UCSD-AML1 (cell line): ENCODE data around the gene PDZD2.
"Not testable (repeated sequence)": the region's sequence is repeated elsewhere in the genome, so short reads cannot be mapped to it uniquely, and the experiment has no call there.

Source experiments
- DNase-seq: peaks from one replicate; lab custom pipeline; 2025; ENCODE audit not compliant: unreplicated experiment; lab: John Stamatoyannopoulos, UW

The PDZD2 gene

GRCh38 chr5:31688515-31689092 lies 49.7 kb downstream of the PDZD2 start:
- no peak for DNase-seq

DNA sequence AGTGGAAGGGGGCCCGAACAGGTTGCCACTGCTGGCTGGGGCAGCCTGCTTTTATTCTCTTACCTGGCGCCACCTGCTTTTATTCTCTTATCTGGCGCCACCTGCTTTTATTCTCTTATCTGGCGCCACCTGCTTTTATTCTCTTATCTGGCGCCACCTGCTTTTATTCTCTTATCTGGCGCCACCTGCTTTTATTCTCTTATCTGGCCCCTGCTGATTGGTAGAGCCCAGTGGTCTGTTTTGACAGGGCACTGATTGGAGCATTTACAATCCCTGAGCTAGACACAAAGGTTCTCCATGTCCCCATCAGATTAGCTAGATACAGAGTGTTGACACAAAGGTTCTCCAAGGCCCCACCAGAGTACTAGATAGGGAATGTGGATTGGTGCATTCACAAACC lies 52.5 kb downstream of the PDZD2 start:
- DNase-seq: not testable (repeated sequence)

- no peak for DNase-seq
Measured at GRCh38 chr5:31692561-31693221, 53.8 kb downstream of the PDZD2 start.

GRCh38 chr5:31698673-31699072 lies 59.7 kb downstream of the PDZD2 start:
- DNase-seq: no peak

- no peak for DNase-seq
Measured at GRCh38 chr5:31701642-31702299, 62.8 kb downstream of the PDZD2 start.

DNA sequence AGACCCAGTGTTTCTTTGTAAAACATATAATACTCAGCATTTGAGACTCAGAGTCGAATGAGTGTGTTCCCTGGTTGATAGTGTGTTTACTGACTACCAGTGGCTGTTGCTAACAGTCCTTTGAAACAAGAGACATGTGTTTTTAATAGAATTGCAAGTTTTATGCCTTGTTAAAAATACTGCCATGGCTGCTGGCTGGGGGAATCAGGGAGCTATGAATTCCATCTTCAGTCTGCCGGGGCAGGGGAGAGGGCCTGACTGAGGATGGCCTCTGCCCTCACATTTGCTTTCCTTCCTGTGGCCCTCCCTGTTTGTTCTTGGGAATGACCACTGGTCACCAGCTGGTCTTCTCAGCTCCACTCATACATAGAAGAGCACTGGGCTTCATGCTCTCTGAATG lies 63.8 kb downstream of the PDZD2 start:
- DNase-seq: no peak

- DNase-seq: no peak
Measured at GRCh38 chr5:31703757-31704156, 64.8 kb downstream of the PDZD2 start.

GRCh38 chr5:31706186-31706585 lies 67.3 kb downstream of the PDZD2 start:
- DNase-seq: no peak

DNA sequence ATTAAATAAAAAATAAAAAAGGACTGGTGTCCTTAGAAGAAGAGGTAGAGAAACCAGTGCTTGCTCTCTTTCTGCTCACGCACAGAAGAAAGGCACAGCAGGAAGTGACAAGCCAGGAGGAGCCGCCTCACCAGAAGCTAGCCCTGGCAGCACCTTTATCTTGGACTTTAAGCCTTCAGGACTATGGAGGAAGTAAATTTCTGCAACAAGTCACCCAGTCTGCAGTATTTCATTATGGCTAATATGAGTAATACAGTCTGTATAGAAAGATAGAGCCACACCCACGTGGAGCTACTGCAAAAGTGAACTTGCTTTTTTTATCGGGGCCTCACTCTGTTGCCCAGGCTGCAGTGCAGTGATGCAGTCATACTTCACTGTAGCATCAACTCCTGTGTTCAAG lies 68.4 kb downstream of the PDZD2 start:
- no peak for DNase-seq

DNA sequence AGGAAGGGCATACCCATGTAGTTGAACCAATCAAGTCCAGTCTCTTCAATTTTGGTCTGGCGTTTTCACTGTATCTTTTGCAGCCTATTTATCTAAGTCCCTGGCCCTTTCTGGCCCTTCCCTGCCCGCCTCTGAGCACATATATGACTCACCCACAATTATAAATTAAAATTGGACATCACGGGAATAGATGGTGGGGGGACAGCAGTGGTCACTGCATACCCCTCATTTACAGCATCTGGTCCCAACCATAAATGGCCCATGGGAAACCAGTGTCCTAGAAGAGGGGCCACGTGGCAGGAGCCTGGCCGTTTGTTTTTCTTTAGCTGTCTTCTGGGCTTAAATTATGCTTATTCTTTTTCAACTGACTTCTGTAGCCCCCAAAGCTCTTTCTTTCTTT lies 69.2 kb downstream of the PDZD2 start:
- DNase-seq: no peak

DNA sequence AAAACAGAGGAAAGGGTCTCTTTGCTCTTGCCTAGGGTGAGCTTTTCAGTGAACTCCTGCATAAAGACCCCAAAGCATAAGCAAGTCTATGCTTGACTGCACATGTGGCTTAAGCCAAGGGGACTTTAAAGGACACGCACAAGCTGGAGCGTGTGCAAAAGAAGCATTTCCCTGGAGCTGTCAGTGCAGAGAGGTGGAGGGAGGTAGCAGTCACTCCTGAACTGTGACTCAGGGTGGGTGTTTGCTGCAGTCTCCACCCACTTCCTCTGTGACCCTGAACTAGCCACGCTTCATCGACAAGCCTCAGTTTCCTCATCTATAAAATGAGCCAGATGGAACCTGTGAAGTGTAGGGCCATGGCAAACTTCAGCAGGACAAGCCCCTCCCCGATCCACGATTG lies 72.4 kb downstream of the PDZD2 start:
- DNase-seq: no peak

DNA sequence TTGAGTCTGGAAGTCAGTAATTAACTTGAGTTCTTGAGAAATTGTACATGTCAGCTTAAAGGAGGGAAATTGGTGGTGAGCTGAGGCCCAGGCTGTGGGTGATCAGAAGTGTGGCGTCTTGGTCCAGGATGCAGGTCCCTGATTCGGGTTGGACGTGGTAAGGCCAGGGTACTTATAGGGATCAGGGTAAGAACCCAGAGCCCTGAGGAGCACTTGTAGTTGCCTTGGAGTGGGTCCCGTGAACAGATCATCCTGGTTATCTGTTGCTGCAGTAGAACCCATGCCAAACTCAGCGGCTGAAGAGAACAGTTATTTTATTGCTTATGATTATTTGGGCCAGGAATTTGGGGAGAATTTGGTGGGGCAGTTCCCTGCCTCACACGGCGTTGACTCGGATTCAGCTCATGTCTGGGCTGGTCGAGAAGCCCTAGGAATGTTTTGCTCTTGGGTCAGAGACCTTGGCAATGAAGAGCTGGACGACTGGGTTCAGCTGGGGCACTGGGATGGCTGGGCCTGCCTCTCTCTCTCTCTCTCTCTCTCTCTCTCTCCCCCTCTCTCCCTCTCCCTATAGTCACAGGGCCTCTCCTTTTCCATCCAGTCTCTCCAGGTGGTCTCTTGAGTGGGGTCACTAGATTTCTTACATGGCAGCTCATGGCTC lies 73.1 kb downstream of the PDZD2 start:
- DNase-seq: no peak

GRCh38 chr5:31717561-31717960 lies 78.6 kb downstream of the PDZD2 start:
- no peak for DNase-seq

DNA sequence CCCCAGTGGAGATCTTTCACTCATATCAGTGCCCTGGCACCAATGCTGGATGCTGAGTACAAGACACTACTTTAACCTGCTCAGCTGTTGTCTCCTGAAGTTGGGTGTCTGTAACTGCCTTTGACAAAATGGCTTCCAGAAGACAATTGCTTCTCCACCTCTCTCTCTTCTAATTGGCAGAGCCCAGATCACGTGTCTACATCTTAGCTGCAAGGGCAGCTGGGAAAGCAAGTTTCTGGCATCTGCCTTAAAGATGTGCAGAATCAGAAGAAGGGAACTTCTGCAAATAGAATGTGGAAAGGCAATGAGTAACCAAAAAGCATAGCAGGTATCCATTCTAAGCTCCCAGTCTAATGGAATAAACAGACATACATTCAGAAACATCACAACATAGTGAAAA lies 81.1 kb downstream of the PDZD2 start:
- no peak for DNase-seq

- DNase-seq: no peak
Measured at GRCh38 chr5:31720811-31721345, 81.9 kb downstream of the PDZD2 start.

DNA sequence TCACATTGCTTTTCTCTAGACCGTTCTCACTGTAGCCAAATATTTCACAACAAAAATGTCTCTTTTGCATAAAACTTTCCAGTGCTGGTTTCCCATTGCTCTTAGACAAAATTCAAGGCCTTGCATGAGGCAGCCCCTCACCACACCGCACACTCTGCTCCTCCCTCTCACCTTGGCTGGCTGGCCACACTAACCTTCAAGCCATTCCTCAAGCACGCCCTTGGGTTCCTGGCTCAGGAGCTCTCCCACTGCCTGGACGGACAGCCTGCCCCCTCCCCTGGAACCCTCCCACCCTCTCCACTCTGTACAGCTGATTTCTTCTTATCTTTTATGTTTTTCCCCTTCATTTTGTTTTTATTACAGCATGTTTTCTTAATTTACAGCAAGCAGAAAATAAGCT lies 83.2 kb downstream of the PDZD2 start:
- DNase-seq: no peak

DNA sequence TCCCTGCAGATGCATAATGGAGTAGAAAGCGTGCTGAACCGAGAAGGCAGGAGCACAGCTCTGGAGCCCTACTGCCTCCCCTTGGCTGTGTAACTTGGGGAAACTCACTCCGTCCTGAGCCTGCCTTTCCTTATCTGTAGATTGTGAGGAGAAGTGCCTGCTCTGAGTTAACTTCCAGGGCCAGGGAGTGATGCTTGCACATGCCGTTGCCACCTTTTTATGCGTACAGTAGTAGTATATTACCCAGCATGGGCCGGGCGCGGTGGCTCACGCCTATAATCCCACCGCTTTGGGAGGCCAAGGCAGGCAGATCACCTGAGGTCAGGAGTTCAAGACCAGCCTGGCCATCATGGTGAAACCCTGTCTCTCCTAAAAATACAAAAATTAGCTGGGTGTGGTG lies 87.1 kb downstream of the PDZD2 start:
- DNase-seq: no peak

- DNase-seq: no peak
Measured at GRCh38 chr5:31726952-31727351, 88.0 kb downstream of the PDZD2 start.

GRCh38 chr5:31728039-31728438 lies 89.1 kb downstream of the PDZD2 start:
- DNase-seq: no peak

GRCh38 chr5:31728806-31729205 lies 89.9 kb downstream of the PDZD2 start:
- DNase-seq: not testable (repeated sequence)

- no peak for DNase-seq
Measured at GRCh38 chr5:31730139-31730538, 91.2 kb downstream of the PDZD2 start.

DNA sequence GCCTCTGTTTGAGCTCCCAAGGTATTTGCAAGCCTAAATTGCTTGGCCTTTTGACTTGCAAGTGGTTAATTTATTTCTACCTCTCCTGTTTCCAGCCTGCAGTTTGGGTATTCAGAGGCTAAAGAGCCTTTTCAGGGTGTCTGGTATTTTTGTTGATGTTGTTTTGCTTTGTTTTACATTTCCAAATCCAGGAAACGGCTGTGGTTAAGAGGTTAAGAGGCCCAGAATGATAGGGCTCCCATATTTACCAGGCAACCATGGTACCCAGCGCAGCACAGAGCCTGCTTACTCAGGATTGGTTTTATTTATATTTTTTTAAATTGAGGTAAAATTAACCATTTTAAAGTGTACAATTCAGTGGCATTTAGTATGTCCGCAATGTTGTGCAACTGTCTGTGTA lies 92.1 kb downstream of the PDZD2 start:
- no peak for DNase-seq
